Breast epithelium (tissue), 4 donors: ENCODE measurements around the gene DNASE2B. TPM values are rescaled to one million over a fixed set of nuclear protein-coding genes. Genes with fewer than 3 reads are reported as not detected.

Experiments used
- DNase-seq, 2 donors: peaks; one replicate each; pipeline ENCODE4 v3.0.0-alpha.2; 2019; ENCODE audit warnings: low spot score in 2 of 2
- H3K27ac ChIP-seq, 2 donors: fragments of 200-600 bp; sonication (generic) in 1 of 2; one replicate each; pipeline ENCODE4 v1.5.1; 2016 to 2019; ENCODE audit warnings: mild to moderate bottlenecking in 1 of 2
- H3K27me3 ChIP-seq, 2 donors: fragments of 200-600 bp; sonication (generic) in 1 of 2; one replicate each; pipeline versions ENCODE4 v1.5.1 to v1.6.0; 2017 to 2019; ENCODE audit warnings: control low read depth in 1 of 2, mild to moderate bottlenecking in 1 of 2
- H3K36me3 ChIP-seq: fragments of 200-600 bp; one replicate; pipeline ENCODE4 v1.5.1; 2019
- H3K4me1 ChIP-seq, 2 donors: fragments of 200-600 bp; sonication (generic); one replicate each; pipeline ENCODE4 v1.5.1; 2016 to 2019; ENCODE audit warnings: control low read depth in 1 of 2
- H3K4me3 ChIP-seq, 3 donors: fragments of 200-600 bp; sonication (generic); 1 replicate in 2 of 3; 2 replicates in 1 of 3; pipeline ENCODE4 v1.5.1; 2016 to 2019; ENCODE audit warnings: mild to moderate bottlenecking in 3 of 3, moderate library complexity in 2 of 3
- H3K9me3 ChIP-seq, 2 donors: fragments of 200-600 bp; sonication (generic) in 1 of 2; one replicate each; pipeline ENCODE4 v1.5.1; 2016 to 2019; ENCODE audit warnings: control low read depth in 1 of 2
- POLR2A ChIP-seq: fragments of 450-650 bp; IDR thresholded peaks from one replicate; pipeline ENCODE4 v1.6.1; 2016; ENCODE audit warnings: antibody characterized with exemption, mild to moderate bottlenecking, moderate library complexity
- POLR2AphosphoS5 ChIP-seq, 3 donors: sonication (generic); formaldehyde crosslinking; IDR thresholded peaks; one replicate each; pipeline ENCODE4 v1.6.1; 2017; ENCODE audit warnings: antibody characterized with exemption in 3 of 3
- intact Hi-C: fragments of 100-400 bp; cut with DNase I; formaldehyde crosslinking; loops from one replicate; pipeline ENCODE4 v1.15.1; 2023; ENCODE audit warnings: low total_unique reads
- total RNA-seq, 3 donors: library from RNA; depleted of rRNA; stranded (reverse); fragments of >200 nt; gene quantifications; one replicate each; pipeline ENCODE4 v1.1.0, GENCODE V29; 2016
- TF ChIP-seq, protein P1 (sequence below), 3 donors: fragments of 450-650 bp; IDR thresholded peaks; one replicate each; pipeline ENCODE4 v1.5.1; 2016 to 2017; ENCODE audit warnings: antibody characterized with exemption in 3 of 3, mild to moderate bottlenecking in 3 of 3, moderate library complexity in 3 of 3

The DNASE2B gene
- total RNA-seq, 3 donors from 2014 or later = 1.3 to 7.2 TPM; not detected in 1

DNA sequence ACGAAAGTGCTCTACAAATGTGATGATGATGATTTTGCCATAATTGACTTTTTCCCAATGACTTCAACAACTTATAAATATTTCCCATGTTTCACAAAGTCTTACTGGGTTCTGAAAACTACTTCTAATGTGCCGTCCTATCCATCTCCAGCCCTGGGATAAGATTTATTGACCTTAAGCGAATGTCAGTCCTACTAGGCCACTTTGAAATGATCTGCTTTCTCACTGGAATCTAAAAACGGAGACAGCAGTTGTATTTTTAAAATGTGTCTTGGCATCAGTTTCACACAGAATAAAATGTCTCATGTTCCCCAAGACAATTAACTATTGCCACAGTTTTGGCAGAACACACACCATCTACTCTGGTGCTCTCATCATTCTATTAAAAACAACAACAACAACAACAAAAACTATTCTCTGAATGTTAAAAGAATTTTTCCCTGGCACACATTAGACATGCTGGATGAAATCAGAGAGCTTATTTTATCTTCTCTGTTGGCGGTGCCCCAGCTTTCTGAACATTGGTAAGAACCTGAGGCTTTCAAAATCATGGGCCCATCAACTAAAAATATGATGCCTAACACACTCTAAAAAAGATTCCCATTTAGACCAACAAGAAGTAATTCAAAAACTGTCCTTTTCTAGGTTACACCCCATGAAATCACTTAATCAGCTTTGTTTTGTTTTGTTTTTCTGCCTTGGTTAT, 23.1 kb upstream of the DNASE2B start:
- Histone ChIP-seq H3K36me3 (no peaks in the 10 kb centered on the region), H3K4me3 (no peak overlapping the region), H3K27me3 (no peaks in the 10 kb centered on the region), H3K4me1 (no peaks in the 10 kb centered on the region), H3K27ac (peak overlapping the region; percentile 6 to 76), H3K9me3 (no peaks in the 10 kb centered on the region)
- TF ChIP-seq POLR2A = no peak
- peak in 1 of 3 donors; percentile 39 for TF ChIP-seq POLR2AphosphoS5 (IDR thresholded peaks at IDR 0.05)
- TF ChIP-seq, protein P1, sequence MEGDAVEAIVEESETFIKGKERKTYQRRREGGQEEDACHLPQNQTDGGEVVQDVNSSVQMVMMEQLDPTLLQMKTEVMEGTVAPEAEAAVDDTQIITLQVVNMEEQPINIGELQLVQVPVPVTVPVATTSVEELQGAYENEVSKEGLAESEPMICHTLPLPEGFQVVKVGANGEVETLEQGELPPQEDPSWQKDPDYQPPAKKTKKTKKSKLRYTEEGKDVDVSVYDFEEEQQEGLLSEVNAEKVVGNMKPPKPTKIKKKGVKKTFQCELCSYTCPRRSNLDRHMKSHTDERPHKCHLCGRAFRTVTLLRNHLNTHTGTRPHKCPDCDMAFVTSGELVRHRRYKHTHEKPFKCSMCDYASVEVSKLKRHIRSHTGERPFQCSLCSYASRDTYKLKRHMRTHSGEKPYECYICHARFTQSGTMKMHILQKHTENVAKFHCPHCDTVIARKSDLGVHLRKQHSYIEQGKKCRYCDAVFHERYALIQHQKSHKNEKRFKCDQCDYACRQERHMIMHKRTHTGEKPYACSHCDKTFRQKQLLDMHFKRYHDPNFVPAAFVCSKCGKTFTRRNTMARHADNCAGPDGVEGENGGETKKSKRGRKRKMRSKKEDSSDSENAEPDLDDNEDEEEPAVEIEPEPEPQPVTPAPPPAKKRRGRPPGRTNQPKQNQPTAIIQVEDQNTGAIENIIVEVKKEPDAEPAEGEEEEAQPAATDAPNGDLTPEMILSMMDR (IDR thresholded peaks at IDR 0.05) = no peak
- DNase-seq = no peak
- intact Hi-C loops = loop anchor here (5.0 kb wide), 1 partner anchor 547 kb away; no protein-coding TSS in a partner anchor

DNA sequence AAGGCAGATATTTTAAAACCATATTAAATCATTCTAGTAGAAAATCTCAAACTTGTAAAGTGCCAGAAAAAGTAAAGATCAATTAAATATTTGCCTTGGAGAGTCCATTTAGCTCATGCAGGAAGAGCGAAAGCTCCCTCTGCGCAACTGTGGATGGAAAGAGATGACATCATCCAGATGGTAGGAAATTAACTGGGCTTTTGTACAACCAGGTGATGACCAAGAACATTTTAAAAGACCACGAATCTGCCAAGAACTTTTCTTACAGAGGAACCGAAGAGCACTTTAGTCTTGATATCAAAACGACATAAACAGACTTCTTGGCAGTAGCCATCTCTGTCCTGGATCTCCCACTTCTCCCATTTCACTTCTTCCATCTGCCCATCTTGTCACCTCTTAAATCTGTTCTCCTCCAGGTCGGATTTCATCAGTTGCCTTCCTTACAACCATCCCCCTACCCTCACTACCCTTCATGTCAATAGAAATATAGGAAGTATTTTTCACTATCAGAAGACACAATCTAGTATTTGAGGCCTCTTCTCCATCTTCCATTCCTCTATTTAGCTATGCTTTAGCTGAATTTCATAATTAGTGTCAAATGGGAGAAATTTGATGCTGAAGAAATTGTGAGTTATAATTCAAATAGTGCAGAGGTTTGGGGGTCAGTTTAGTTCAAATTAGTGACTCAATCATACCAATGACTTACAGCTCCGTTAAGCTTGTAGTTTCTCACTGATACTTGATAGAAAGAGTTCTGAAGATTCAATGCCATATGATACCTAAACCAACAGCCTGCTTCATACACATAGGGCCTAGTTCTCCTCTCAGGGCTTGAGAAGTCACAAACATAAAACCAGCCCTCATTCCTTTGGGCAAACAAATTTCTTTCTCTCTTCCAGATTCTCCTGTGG, 22.0 kb upstream of the DNASE2B start:
- no peak for DNase-seq
- no peaks in the 10 kb centered on the region for H3K9me3 ChIP-seq
- H3K4me3 ChIP-seq = no peak overlapping the region
- intact Hi-C loops = loop anchor here (5.0 kb wide), 1 partner anchor 546 kb away; no protein-coding TSS in a partner anchor
- H3K27me3 ChIP-seq = no peaks in the 10 kb centered on the region
- TF ChIP-seq POLR2AphosphoS5 (IDR thresholded peaks at IDR 0.05) (no peak), POLR2A (no peak)
- TF ChIP-seq, protein P1 (IDR thresholded peaks at IDR 0.05) = no peak
- peak overlapping the region; percentile 6 to 76 for H3K27ac ChIP-seq
- H3K36me3 ChIP-seq = no peaks in the 10 kb centered on the region
- no peaks in the 10 kb centered on the region for H3K4me1 ChIP-seq

DNA sequence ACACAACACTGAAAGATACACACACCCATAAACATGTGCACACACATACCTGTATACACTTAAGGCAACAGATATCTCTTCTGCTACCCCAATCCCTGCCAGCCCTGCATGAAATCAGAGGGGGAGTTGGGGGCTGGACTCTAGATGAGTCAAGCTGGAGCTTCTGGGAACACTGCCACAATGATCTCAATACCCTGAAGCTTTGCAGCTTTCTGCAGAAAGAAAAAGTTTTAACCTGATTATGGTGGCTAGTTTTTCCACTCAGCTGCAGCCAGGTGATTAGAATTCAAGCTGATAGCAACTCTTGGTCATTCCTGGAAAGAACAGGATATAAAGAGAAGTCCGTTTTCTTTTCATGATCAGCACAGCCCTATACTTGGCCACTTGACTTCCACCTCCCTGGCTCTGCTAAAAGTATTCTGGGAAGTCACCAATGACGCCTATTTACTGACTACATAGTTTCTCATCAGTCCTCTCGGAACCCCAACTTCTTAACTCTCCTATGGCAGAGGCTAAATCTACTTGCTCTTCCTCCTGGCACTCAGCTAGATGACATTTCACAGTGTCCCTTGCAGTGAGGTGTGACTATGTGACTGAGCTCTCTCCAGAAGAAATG, 20.7 kb upstream of the DNASE2B start:
- no peaks in the 10 kb centered on the region for H3K4me1 ChIP-seq
- no peak for DNase-seq
- peak overlapping the region in 1 of 2 donors; percentile 76 for H3K27ac ChIP-seq
- H3K27me3 ChIP-seq = no peaks in the 10 kb centered on the region
- H3K9me3 ChIP-seq = no peaks in the 10 kb centered on the region
- no peaks in the 10 kb centered on the region for H3K36me3 ChIP-seq
- intact Hi-C loops = loop anchor here (5.0 kb wide), 1 partner anchor 545 kb away; no protein-coding TSS in a partner anchor
- TF ChIP-seq POLR2AphosphoS5 (IDR thresholded peaks at IDR 0.05) = no peak
- TF ChIP-seq, protein P1 (IDR thresholded peaks at IDR 0.05) = no peak
- no peak for TF ChIP-seq POLR2A
- H3K4me3 ChIP-seq = no peak overlapping the region

DNA sequence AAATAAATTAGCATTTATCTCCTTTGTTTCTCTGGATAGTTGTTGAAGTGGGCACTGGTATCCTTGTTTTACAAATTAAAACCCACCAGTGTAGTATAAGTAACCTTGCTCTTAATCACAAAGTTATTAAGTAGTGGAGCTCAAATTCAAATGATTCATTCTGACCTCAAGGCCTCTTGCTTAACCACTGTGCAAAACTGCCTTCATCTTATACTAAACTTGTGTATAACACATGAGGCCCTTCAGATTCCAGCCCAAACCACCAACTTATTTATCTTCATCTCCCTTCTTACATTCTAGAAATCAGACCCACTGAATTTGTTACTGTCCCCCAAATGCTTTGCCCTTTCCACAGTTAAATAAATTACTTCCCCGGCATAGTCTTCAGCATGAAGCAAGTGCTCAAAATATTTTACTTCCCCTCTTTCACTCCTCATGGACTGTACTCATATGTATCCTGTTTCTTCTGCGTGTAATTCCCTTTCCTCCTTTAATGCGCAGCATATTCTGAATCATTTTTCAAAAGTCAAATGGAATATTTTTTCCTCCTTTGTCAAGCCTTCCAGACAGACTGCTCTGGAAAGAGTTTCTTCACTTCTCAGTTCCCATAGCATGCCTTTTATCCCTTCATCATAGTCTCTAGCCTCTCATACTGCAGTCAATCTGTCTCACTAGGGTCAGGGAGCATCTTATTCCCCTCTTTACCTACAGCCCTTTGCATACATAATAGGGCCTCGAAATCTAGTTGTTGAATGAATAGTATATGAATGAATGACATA, 19.0 kb upstream of the DNASE2B start:
- H3K27me3 ChIP-seq = no peaks in the 10 kb centered on the region
- no peaks in the 10 kb centered on the region for H3K9me3 ChIP-seq
- no peak overlapping the region for H3K27ac ChIP-seq
- H3K4me3 ChIP-seq = no peak overlapping the region
- no peak for TF ChIP-seq POLR2A
- TF ChIP-seq, protein P1 (IDR thresholded peaks at IDR 0.05) = no peak
- no peak for TF ChIP-seq POLR2AphosphoS5 (IDR thresholded peaks at IDR 0.05)
- intact Hi-C loops = loop anchor here (5.0 kb wide), 1 partner anchor 543 kb away; no protein-coding TSS in a partner anchor
- no peaks in the 10 kb centered on the region for H3K4me1 ChIP-seq
- H3K36me3 ChIP-seq = no peaks in the 10 kb centered on the region
- DNase-seq = no peak
